NCI-H128 (cell line): Measurements from ENCODE around the gene SHROOM3.
A peak's percentile ranks its signal among the peaks of the same experiment; 100 is the strongest.
"Not testable (repeated sequence)": the region's sequence is repeated elsewhere in the genome, so short reads cannot be mapped to it uniquely, and the experiment has no call there.

Experiments used
- DNase-seq: peaks from one replicate; lab custom pipeline; 2025; ENCODE audit not compliant: unreplicated experiment; lab: John Stamatoyannopoulos, UW

The SHROOM3 gene

GRCh38 chr4:76714226-76714625, 279.2 kb downstream of the SHROOM3 start:
- no peak for DNase-seq

DNA sequence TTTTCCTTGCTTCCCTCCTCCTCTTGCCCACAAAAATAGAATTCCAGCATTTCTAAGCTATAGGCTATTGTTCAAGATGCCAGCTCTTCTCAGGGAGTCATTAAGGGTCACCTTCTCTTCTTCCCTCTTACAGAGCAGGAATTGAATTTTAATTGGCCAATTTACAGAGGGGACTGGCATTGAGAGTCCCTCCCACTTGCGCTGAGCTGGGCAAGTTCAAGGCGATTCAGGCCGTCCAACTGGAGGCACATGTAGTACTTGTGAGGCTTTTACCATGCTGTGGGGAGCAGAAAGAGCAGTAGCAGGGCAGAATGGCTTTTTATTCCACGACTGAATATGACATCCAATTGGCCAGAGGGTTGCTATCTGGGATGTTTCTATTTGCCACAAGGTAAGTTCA, 281.0 kb downstream of the SHROOM3 start:
- DNase-seq: no peak

GRCh38 chr4:76716658-76717057, 281.6 kb downstream of the SHROOM3 start:
- no peak for DNase-seq

- DNase-seq: no peak
Measured at GRCh38 chr4:76717431-76717830, 282.4 kb downstream of the SHROOM3 start.

GRCh38 chr4:76718021-76718420, 283.0 kb downstream of the SHROOM3 start:
- DNase-seq: no peak

DNA sequence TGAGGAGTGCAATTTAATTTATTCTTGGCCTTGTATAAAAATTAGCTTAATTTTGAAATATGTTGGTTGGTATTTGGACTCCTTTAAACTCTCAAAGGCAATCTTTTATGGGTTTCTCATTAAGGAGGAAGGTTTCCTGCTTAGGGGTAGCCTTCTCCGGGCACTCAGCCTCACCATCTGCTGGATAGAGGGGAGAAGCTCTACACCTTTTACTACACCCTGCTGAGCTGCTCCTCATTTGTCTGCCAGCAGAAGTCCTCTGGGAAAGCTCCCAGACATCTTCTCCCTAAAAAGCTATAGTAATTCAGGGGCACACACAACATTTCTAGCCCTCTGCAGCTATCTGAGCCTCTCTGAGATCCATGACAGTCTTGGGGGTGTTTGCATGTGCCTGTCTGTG, 283.8 kb downstream of the SHROOM3 start:
- no peak for DNase-seq

DNA sequence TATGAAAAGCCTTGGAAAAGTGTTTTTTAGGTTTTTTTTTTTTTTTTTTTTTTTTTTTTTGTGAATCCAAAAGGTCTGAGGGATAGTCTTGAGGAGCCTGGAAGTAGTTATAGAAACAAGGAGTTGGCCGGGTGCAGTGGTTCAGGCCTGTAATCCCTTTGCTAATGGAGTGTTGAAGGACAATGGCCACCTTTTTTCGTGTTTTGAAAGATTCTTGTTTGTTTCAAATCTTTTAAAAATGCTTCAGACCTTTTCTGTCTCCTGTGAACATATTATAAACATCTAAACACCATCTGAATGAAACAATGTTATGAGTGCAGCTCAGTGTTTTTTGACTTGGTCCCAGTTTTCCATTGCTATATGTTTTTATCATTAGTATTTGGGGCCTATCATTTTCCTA, 285.1 kb downstream of the SHROOM3 start:
- no peak for DNase-seq

- not testable (repeated sequence) for DNase-seq
Measured at GRCh38 chr4:76722146-76722545, 287.1 kb downstream of the SHROOM3 start.

- DNase-seq: no peak
Measured at GRCh38 chr4:76722838-76723237, 287.8 kb downstream of the SHROOM3 start.

DNA sequence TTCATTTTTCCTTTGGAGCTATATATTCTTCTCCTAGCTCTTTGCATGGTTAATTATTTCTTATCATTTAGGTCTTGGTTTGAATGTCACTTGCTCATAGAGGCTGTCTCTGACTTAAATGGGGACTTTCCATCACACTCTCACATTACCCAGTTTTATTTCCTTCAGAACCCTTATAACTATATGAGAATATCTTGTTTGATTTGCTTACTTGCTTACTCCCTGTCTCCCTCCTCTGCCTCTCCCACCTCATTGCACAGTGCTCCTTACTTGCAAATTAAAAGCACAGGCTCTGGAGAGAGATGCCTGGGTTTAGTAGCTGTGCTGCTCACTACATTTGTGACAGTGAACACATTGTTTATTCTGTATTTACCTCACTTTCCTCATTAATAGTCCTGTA, 288.3 kb downstream of the SHROOM3 start:
- no peak for DNase-seq

- DNase-seq: no peak
Measured at GRCh38 chr4:76723924-76724323, 288.9 kb downstream of the SHROOM3 start.

- no peak for DNase-seq
Measured at GRCh38 chr4:76725039-76725438, 290.0 kb downstream of the SHROOM3 start.

GRCh38 chr4:76726176-76726575, 291.1 kb downstream of the SHROOM3 start:
- DNase-seq: no peak

DNA sequence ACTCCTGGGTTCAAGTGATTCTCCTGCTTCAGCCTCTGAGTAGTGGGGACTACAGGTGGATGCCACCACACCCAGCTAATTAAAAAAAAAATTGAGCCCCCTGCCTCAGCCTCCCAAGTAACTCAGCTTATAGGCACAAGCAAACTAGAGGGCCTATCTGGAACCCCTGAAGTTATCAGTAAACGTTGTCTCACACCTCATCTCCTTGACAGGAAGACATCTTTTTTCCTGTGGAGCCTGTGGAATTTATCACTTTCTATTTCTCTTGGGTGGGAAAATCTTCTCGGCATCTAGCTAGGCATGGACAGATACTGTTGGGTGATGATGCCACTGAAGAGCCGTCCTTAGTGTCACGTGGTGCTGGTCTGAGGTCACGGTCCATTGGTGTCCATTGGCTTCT, 291.6 kb downstream of the SHROOM3 start:
- no peak for DNase-seq

DNA sequence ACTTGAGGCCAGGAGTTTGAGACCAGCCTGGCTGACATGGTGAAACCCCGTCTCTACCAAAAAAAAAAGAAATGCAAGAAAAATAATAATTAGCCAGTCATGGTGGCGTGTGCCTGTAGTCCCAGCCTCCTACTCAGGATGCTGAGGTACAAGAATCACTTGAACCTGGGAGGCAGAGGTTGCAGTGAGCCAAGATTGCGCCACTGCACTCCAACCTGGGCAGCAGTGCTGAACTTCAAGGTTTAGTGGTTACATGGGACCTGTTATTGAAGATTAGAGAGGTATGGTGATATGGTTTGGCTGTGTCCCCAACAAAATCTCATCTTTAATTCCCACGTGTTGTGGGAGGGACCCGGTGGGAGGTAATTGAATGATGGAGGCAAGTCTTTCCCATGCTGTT, 292.9 kb downstream of the SHROOM3 start:
- DNase-seq: not testable (repeated sequence)

GRCh38 chr4:76729460-76729859, 294.4 kb downstream of the SHROOM3 start:
- no peak for DNase-seq

- no peak for DNase-seq
Measured at GRCh38 chr4:76729980-76730379, 295.0 kb downstream of the SHROOM3 start.

GRCh38 chr4:76732246-76732645, 297.2 kb downstream of the SHROOM3 start:
- no peak for DNase-seq

DNA sequence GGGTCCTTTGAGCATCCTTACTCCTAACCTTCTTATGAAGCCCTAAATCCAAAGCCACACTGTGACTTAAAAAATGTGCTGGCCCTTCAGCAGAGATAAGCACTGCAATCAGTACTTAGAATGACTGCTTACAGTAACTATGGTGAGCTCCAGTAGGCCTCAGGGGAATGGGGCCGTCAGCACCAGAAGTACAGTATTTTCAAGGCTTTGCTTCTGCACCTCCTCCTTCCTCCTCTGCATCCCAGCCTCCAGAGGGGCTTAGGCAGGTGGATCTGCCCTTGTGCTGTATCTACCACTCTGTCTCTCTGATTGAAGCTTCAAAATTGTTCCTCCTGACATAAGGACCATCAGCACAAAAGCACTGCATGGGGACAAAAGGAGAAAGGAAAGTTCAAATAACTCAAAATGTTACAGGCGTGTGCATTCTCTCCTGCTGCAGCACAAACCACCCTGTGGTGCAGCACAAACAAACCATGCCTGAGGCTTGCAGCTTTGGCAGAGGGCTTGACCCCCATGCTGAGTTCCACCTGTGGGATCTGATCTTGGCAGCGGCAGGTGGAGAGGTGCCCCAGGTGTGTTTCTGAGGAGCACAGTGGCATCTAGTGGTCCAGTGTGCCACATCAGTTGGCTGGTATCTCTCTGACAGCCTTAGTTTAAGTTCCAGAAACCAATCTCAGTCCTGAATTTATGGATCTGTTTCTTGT, 298.2 kb downstream of the SHROOM3 start:
- DNase-seq: peak; percentile 71

- DNase-seq: no peak
Measured at GRCh38 chr4:76736414-76736813, 301.4 kb downstream of the SHROOM3 start.

- no peak for DNase-seq
Measured at GRCh38 chr4:76737180-76737579, 302.2 kb downstream of the SHROOM3 start.

DNA sequence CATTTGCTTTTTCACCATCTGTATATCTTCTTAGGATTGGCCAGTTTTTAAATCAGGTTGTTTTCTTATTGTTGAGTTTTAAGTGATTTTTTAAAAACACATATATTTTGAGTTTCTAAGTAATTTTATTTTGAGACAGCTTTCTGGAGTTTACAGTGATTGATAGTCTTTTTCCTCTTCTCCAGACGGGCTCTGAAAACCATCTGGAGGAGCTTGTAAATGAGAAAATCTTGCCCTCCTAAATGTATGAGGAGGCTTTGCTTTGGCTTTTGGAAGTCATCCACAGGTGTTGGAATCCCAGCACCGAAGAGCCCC, 302.7 kb downstream of the SHROOM3 start:
- DNase-seq: no peak

DNA sequence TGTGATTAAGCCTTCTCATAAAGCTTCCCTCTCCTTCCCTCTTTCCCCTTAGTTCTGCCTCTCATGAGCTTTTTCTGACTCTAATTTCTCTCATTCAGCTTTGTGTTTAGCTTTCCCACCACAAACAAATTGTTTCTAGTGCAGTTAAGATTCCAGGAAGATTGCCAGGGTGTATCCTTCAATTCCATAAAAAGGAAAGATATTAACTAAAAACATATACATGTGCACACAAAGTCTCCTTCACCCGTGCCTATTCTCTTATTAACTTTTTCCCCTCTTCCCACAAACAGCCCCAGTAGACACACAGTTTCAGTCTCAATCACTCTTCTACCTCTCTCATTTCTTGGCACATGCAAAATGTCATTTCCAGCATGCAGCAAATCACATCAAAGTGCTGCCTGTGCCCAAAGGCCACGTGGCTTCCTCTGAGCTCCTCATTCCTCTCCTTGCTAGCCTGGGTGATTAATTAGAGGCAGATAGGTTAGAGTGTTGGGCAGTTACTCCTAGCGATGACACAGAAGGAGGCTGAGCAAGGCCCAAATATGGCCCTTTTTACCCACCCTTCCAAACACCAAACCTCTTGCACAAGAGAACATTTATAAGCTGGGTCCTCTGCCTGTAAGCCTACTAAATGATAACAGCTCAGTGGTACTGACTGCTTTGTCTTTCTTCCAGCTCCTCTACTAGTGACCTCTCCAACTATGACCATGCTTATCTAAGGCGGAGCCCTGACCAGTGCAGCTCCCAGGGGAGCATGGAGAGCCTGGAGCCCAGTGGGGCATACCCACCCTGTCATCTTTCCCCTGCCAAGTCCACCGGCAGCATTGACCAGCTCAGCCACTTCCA, 303.3 kb downstream of the SHROOM3 start:
- no peak for DNase-seq
